HCT116 (cell line): Measurements from ENCODE around the gene MRPL18.
A peak's percentile ranks its signal among the peaks of the same experiment; 100 is the strongest.

ENCODE experiments used
- CEBPB ChIP-seq: IDR thresholded peaks from 2 replicates; pipeline ENCODE4 v1.6.1; 2012; ENCODE audit warnings: low read depth
- EZH2 ChIP-seq: fragments of 200-600 bp; sonication (generic); IDR thresholded peaks from 2 replicates; pipeline ENCODE4 v1.6.1; 2017; ENCODE audit warnings: antibody characterized with exemption, mixed run types
- MAX ChIP-seq: IDR thresholded peaks from 2 replicates; pipeline ENCODE4 v1.6.1; 2012
- POLR2AphosphoS5 ChIP-seq: IDR thresholded peaks from 2 replicates; pipeline ENCODE4 v1.6.1; 2011; ENCODE audit warnings: mild to moderate bottlenecking, low read depth, low read length, moderate library complexity
- RAD21 ChIP-seq: IDR thresholded peaks from 2 replicates; pipeline ENCODE4 v1.6.1; 2012; ENCODE audit warnings: low read depth, mild to moderate bottlenecking
- SIN3A ChIP-seq: IDR thresholded peaks from 2 replicates; pipeline ENCODE4 v1.6.1; 2012; ENCODE audit warnings: low read depth
- TCF7L2 ChIP-seq: IDR thresholded peaks from 2 replicates; pipeline ENCODE4 v1.7.0; 2011; ENCODE audit warnings: borderline replicate concordance, inconsistent platforms; ENCODE audit not compliant: insufficient read depth, insufficient read length; ENCODE audit errors: extremely low read depth

GRCh38 chr6:159790956-159791598, 810 bp downstream of the MRPL18 start:
- TF ChIP-seq POLR2AphosphoS5, result no peak
- 0 out of 2 replicates have a peak, but pooled peaks have one; percentile 4 for TF ChIP-seq SIN3A
- TF ChIP-seq TCF7L2, result no peak
- TF ChIP-seq MAX, result no peak; the same call in 1 of the 2 replicates
- TF ChIP-seq CEBPB, result no peak
- TF ChIP-seq RAD21, result no peak
- TF ChIP-seq EZH2, result no peak
